GM12891 (cell line): ENCODE results near the gene MAST2.
A peak's percentile ranks its signal among the peaks of the same experiment; 100 is the strongest.
"Not testable (repeated sequence)": the region's sequence is repeated elsewhere in the genome, so short reads cannot be mapped to it uniquely, and the experiment has no call there.

ENCODE experiments used
- DNase-seq: peaks from one replicate; pipeline ENCODE4 v3.0.0; 2011; ENCODE audit warnings: low spot score; ENCODE audit not compliant: insufficient read length
- FAIRE-seq: peaks from 2 replicates; lab custom pipeline; 2011; peaks lifted over from hg19 to GRCh38; lab: Jason Lieb, UNC
- PAX5 ChIP-seq: IDR thresholded peaks from 2 replicates; pipeline ENCODE4 v1.6.1; 2011; ENCODE audit warnings: low read length, moderate library complexity, mild to moderate bottlenecking; ENCODE audit not compliant: insufficient read depth, severe bottlenecking
- POLR2A ChIP-seq: IDR thresholded peaks from 2 replicates; pipeline ENCODE4 v1.6.1; 2011; ENCODE audit warnings: low read depth, low read length, control low read depth
- POLR2AphosphoS5 ChIP-seq: IDR thresholded peaks from 2 replicates; pipeline ENCODE4 v1.6.1; 2011; ENCODE audit warnings: low read depth, low read length, control low read depth
- POU2F2 ChIP-seq: IDR thresholded peaks from 2 replicates; pipeline ENCODE4 v1.6.1; 2011; ENCODE audit warnings: low read depth, mild to moderate bottlenecking, control low read depth, low read length, moderate library complexity
- SPI1 ChIP-seq: IDR thresholded peaks from 2 replicates; pipeline ENCODE4 v1.6.1; 2011; ENCODE audit warnings: low read depth, low read length, control low read depth
- TAF1 ChIP-seq: IDR thresholded peaks from 2 replicates; pipeline ENCODE4 v1.6.1; 2011; ENCODE audit warnings: low read depth, low read length, control low read depth

MAST2 gene

GRCh38 chr1:45928486-45929205, 125.2 kb downstream of the MAST2 start:
- FAIRE-seq (no peak), DNase-seq (no peak)
- TF ChIP-seq POLR2A (no peak), POU2F2 (no peak), POLR2AphosphoS5 (no peak), TAF1 (no peak), SPI1 (no peak), PAX5 (no peak)

GRCh38 chr1:45929257-45929687, 125.9 kb downstream of the MAST2 start:
- DNase-seq (no peak), FAIRE-seq (peak; percentile 40)
- no peak for TF ChIP-seq POU2F2
- no peak for TF ChIP-seq TAF1
- TF ChIP-seq POLR2A: no peak
- TF ChIP-seq POLR2AphosphoS5: no peak
- TF ChIP-seq SPI1: no peak
- no peak for TF ChIP-seq PAX5

- TF ChIP-seq TAF1: no peak
- DNase-seq: no peak
- no peak for FAIRE-seq
Observed at GRCh38 chr1:45930258-45931150, 127.1 kb downstream of the MAST2 start.

- DNase-seq, FAIRE-seq: not testable (repeated sequence)
Observed at GRCh38 chr1:45932205-45932604, 128.8 kb downstream of the MAST2 start.

- DNase-seq (no peak), FAIRE-seq (peak; percentile 70)
- TF ChIP-seq POLR2A (no peak), POU2F2 (no peak), TAF1 (no peak), POLR2AphosphoS5 (no peak), PAX5 (no peak), SPI1 (no peak)
Observed at GRCh38 chr1:45934947-45935346, 131.5 kb downstream of the MAST2 start.

GRCh38 chr1:45938029-45938428, 134.6 kb downstream of the MAST2 start:
- TF ChIP-seq SPI1 (no peak), TAF1 (no peak), PAX5 (no peak), POLR2A (no peak), POLR2AphosphoS5 (no peak), POU2F2 (no peak)
- DNase-seq: no peak
- no peak for FAIRE-seq

- no peak for FAIRE-seq
- DNase-seq: no peak
- TF ChIP-seq TAF1 (no peak), POLR2A (no peak), PAX5 (no peak), POU2F2 (no peak), SPI1 (no peak), POLR2AphosphoS5 (no peak)
Observed at GRCh38 chr1:45942411-45942810, 139.0 kb downstream of the MAST2 start.

DNA sequence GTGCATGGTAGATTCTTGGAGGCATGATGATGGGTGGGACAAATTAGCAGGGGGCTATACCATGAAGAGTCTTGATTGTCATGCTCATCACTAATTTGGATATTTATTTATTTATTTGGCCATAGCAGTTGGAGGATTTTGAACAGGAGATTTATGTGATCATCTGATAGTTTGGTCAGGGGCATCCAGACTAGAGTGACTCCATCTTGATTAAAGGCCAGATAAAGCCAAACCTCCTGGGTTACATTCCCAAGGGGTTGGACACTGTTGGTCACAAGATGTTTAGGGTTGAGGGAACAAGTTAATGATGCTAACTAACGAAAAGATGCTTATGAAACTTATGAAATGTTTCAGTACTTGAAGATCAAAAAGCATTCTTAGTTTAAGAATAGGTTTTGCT, 139.8 kb downstream of the MAST2 start:
- no peak for FAIRE-seq

GRCh38 chr1:45945426-45945825, 142.0 kb downstream of the MAST2 start:
- FAIRE-seq: no peak
- no peak for TF ChIP-seq POU2F2
- TF ChIP-seq TAF1: no peak
- no peak for TF ChIP-seq POLR2A
- no peak for TF ChIP-seq PAX5
- TF ChIP-seq SPI1: no peak
- no peak for TF ChIP-seq POLR2AphosphoS5

More for the DNA sequence above, 139.8 kb downstream of the MAST2 start:
- no peak for DNase-seq
- TF ChIP-seq POLR2A (no peak), TAF1 (no peak), PAX5 (no peak), POLR2AphosphoS5 (no peak), SPI1 (no peak), POU2F2 (no peak)

DNA sequence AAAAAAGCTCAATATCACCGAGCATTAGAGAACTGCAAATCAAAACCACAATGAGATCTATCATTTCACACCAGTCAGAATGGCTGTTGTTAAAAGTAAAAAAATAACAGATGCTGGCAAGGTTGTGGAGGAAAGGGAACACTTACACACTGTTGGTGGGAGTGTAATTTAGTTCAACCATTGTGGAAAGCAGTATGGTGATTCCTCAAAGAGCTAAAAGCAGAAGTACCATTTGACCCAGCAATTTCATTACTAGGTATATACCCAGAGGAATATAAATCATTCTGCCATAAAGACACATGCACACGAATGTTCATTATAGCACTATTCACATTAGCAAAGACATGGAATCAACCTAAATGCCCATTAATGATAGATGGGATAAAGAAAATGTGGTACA, 146.1 kb downstream of the MAST2 start:
- DNase-seq, FAIRE-seq: not testable (repeated sequence)

More at GRCh38 chr1:45945426-45945825, 142.0 kb downstream of the MAST2 start:
- DNase-seq: no peak
